Esophagus squamous epithelium (tissue), 4 donors: ENCODE results near the gene GARNL3.

ENCODE experiments used
- POLR2A ChIP-seq, 4 donors: fragments of 450-650 bp; IDR thresholded peaks; one replicate each; pipeline ENCODE4 v1.6.1; 2017; ENCODE audit warnings: antibody characterized with exemption in 4 of 4, mild to moderate bottlenecking in 4 of 4, moderate library complexity in 3 of 4
- TF ChIP-seq, protein P1 (sequence below), 6 experiments: fragments of 450-650 bp in 4 of 6; fragments of 200-600 bp in 2 of 6; sonication (generic) in 2 of 6; IDR thresholded peaks; one replicate each; pipeline ENCODE4 v1.5.1; 2016 to 2019; ENCODE audit warnings: antibody characterized with exemption in 6 of 6, mild to moderate bottlenecking in 4 of 6, moderate library complexity in 4 of 6

- TF ChIP-seq, protein P1, sequence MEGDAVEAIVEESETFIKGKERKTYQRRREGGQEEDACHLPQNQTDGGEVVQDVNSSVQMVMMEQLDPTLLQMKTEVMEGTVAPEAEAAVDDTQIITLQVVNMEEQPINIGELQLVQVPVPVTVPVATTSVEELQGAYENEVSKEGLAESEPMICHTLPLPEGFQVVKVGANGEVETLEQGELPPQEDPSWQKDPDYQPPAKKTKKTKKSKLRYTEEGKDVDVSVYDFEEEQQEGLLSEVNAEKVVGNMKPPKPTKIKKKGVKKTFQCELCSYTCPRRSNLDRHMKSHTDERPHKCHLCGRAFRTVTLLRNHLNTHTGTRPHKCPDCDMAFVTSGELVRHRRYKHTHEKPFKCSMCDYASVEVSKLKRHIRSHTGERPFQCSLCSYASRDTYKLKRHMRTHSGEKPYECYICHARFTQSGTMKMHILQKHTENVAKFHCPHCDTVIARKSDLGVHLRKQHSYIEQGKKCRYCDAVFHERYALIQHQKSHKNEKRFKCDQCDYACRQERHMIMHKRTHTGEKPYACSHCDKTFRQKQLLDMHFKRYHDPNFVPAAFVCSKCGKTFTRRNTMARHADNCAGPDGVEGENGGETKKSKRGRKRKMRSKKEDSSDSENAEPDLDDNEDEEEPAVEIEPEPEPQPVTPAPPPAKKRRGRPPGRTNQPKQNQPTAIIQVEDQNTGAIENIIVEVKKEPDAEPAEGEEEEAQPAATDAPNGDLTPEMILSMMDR (IDR thresholded peaks at IDR 0.05) = no peak
- TF ChIP-seq POLR2A (IDR thresholded peaks at IDR 0.05) = no peak
Observed at GRCh38 chr9:127402401-127403090, 138.0 kb downstream of the GARNL3 start.
